Choroid plexus epithelial cell (primary cell): ENCODE measurements around the gene SLC4A8.

ENCODE experiments used
- DNase-seq: peaks from one replicate; pipeline ENCODE4 v3.0.0-alpha.2; 2010; ENCODE audit warnings: low read depth
- H3K4me3 ChIP-seq: 2 replicates; pipeline ENCODE4 v1.5.1; 2011; ENCODE audit warnings: low read depth, mild to moderate bottlenecking, control low read depth, low read length, moderate library complexity
- CTCF ChIP-seq: conservative IDR thresholded peaks from 2 replicates; pipeline ENCODE4 v1.5.1; 2011; ENCODE audit warnings: low read depth, mild to moderate bottlenecking, control low read depth, inconsistent platforms, low read length, moderate library complexity

SLC4A8 gene

GRCh38 chr12:51475543-51475942 is 50.9 kb downstream of the SLC4A8 start:
- DNase-seq, result no peak
- no peak overlapping the region for H3K4me3 ChIP-seq
- no peak for TF ChIP-seq CTCF

GRCh38 chr12:51480978-51481377 is 56.3 kb downstream of the SLC4A8 start:
- no peak overlapping the region for H3K4me3 ChIP-seq
- TF ChIP-seq CTCF, result no peak
- DNase-seq, result no peak

- DNase-seq, result no peak
- H3K4me3 ChIP-seq, result no peak overlapping the region
- TF ChIP-seq CTCF, result no peak
Measured at GRCh38 chr12:51482929-51483697, 58.5 kb downstream of the SLC4A8 start.

- no peak for TF ChIP-seq CTCF
- no peak overlapping the region for H3K4me3 ChIP-seq
- DNase-seq, result no peak
Measured at GRCh38 chr12:51484119-51484518, 59.5 kb downstream of the SLC4A8 start.

GRCh38 chr12:51488281-51488680 is 63.6 kb downstream of the SLC4A8 start:
- no peak for DNase-seq
- no peak for TF ChIP-seq CTCF
- H3K4me3 ChIP-seq, result no peak overlapping the region

GRCh38 chr12:51493281-51493680 is 68.7 kb downstream of the SLC4A8 start:
- TF ChIP-seq CTCF, result no peak
- no peak overlapping the region for H3K4me3 ChIP-seq
- DNase-seq, result no peak

- no peak for DNase-seq
- H3K4me3 ChIP-seq, result no peak overlapping the region
- TF ChIP-seq CTCF, result no peak
Measured at GRCh38 chr12:51496895-51497294, 72.3 kb downstream of the SLC4A8 start.
